Neural cell (in vitro differentiated cells): ENCODE results near the gene ATP2B1. TPM values are rescaled to one million over a fixed set of nuclear protein-coding genes. Genes with fewer than 3 reads are reported as not detected.

ENCODE experiments used
- H2AFZ ChIP-seq: fragments of 200-600, 300-800 bp; sonication (generic), shearing (Covaris generic); 2 replicates; pipeline ENCODE4 v1.6.0; 2014; ENCODE audit warnings: low read depth, mild to moderate bottlenecking, antibody characterized with exemption, low read length, moderate library complexity
- H3F3A ChIP-seq: fragments of 200-600 bp; shearing (Covaris generic); 2 replicates; pipeline ENCODE4 v1.6.1; 2016; ENCODE audit warnings: mild to moderate bottlenecking, moderate library complexity, mixed read lengths, antibody characterized with exemption, low read length; ENCODE audit not compliant: insufficient read depth, poor library complexity, severe bottlenecking
- H3K27ac ChIP-seq: fragments of 200-600, 300-800 bp; sonication (generic), shearing (Covaris generic); 2 replicates; pipeline ENCODE4 v1.5.1; 2014; ENCODE audit warnings: mild to moderate bottlenecking, low read length, moderate library complexity
- H3K27me3 ChIP-seq: fragments of 300-800, 200-600 bp; sonication (generic), shearing (Covaris generic); 2 replicates; pipeline ENCODE4 v1.6.0; 2014; ENCODE audit warnings: mild to moderate bottlenecking, low read depth, low read length, moderate library complexity; ENCODE audit not compliant: insufficient read depth
- H3K36me3 ChIP-seq: fragments of 300-800, 200-600 bp; sonication (generic), shearing (Covaris generic); 2 replicates; pipeline ENCODE4 v1.5.1; 2014; ENCODE audit warnings: mild to moderate bottlenecking, antibody characterized with exemption, low read length, moderate library complexity; ENCODE audit not compliant: insufficient read depth
- H3K4me2 ChIP-seq: fragments of 300-800, 200-600 bp; sonication (generic), shearing (Covaris generic); 2 replicates; pipeline ENCODE4 v1.6.0; 2014; ENCODE audit warnings: mild to moderate bottlenecking, low read length
- H3K4me3 ChIP-seq: fragments of 300-800, 200-600 bp; sonication (generic), shearing (Covaris generic); 2 replicates; pipeline ENCODE4 v1.5.1; 2014; ENCODE audit warnings: mild to moderate bottlenecking, low read length, moderate library complexity
- H3K79me2 ChIP-seq: fragments of 200-600 bp; shearing (Covaris generic); replicated peaks from 2 replicates; pipeline ENCODE4 v1.6.0; 2014; ENCODE audit warnings: mild to moderate bottlenecking, low read length, moderate library complexity; ENCODE audit not compliant: insufficient read depth
- H3K9ac ChIP-seq: fragments of 300-800, 200-600 bp; sonication (generic), shearing (Covaris generic); 2 replicates; pipeline ENCODE4 v1.6.1; 2016; ENCODE audit warnings: mild to moderate bottlenecking, low read length, mixed read lengths
- H3K9me2 ChIP-seq: fragments of 200-600 bp; shearing (Covaris generic); 2 replicates; pipeline ENCODE4 v1.6.1; 2016; ENCODE audit warnings: mild to moderate bottlenecking, low read length, mixed read lengths; ENCODE audit not compliant: insufficient read depth
- H3K9me3 ChIP-seq: fragments of 200-600, 300-800 bp; sonication (generic), shearing (Covaris generic); 2 replicates; pipeline ENCODE4 v1.6.1; 2016; ENCODE audit warnings: mild to moderate bottlenecking, mixed run types, low read length, moderate library complexity, mixed read lengths
- H4K20me1 ChIP-seq: fragments of 200-600 bp; shearing (Covaris generic); 2 replicates; pipeline ENCODE4 v1.6.1; 2016; ENCODE audit warnings: mild to moderate bottlenecking, mixed run types; ENCODE audit not compliant: insufficient read depth
- CTCF ChIP-seq: fragments of 450-650 bp; IDR thresholded peaks from 2 replicates; pipeline ENCODE4 v1.5.1; 2014; ENCODE audit warnings: antibody characterized with exemption, mild to moderate bottlenecking, moderate library complexity; ENCODE audit not compliant: poor library complexity, severe bottlenecking
- EP300 ChIP-seq: fragments of 450-650 bp; conservative IDR thresholded peaks from 2 replicates; pipeline ENCODE4 v1.6.1; 2014; ENCODE audit warnings: antibody characterized with exemption, mild to moderate bottlenecking, moderate library complexity; ENCODE audit not compliant: poor library complexity, severe bottlenecking
- EZH2 ChIP-seq: fragments of 200-600, 300-800 bp; shearing (Covaris generic), sonication (generic); IDR thresholded peaks from 2 replicates; pipeline ENCODE4 v1.6.1; 2014; ENCODE audit warnings: antibody characterized with exemption, low read length, borderline replicate concordance, mild to moderate bottlenecking; ENCODE audit not compliant: insufficient read depth, poor library complexity, severe bottlenecking
- MXI1 ChIP-seq: fragments of 450-650 bp; conservative IDR thresholded peaks from 2 replicates; pipeline ENCODE4 v1.6.1; 2014; ENCODE audit warnings: antibody characterized with exemption, mild to moderate bottlenecking; ENCODE audit not compliant: poor library complexity, severe bottlenecking
- POLR2AphosphoS5 ChIP-seq: IDR thresholded peaks from 2 replicates; pipeline ENCODE4 v1.6.1; 2012
- RAD21 ChIP-seq: fragments of 450-650 bp; conservative IDR thresholded peaks from 2 replicates; pipeline ENCODE4 v1.6.1; 2014; ENCODE audit warnings: antibody characterized with exemption, mild to moderate bottlenecking, moderate library complexity
- REST ChIP-seq: IDR thresholded peaks from 2 replicates; pipeline ENCODE4 v1.6.1; 2012; ENCODE audit warnings: borderline replicate concordance
- SMC3 ChIP-seq: fragments of 450-650 bp; conservative IDR thresholded peaks from 2 replicates; pipeline ENCODE4 v1.6.1; 2014; ENCODE audit warnings: antibody characterized with exemption, mild to moderate bottlenecking, moderate library complexity; ENCODE audit not compliant: poor library complexity
- TAF1 ChIP-seq: IDR thresholded peaks from 2 replicates; pipeline ENCODE4 v1.6.1; 2012; ENCODE audit warnings: low read depth
- polyA plus RNA-seq: library from polyadenylated mRNA; depleted of rRNA; stranded (reverse); fragments of >200 nt; gene quantifications from 2 replicates; pipeline ENCODE4 v1.2.3, GENCODE V29; 2014

ATP2B1 gene
- polyA plus RNA-seq, 1 donor from 2014 or later, result 139 TPM

DNA sequence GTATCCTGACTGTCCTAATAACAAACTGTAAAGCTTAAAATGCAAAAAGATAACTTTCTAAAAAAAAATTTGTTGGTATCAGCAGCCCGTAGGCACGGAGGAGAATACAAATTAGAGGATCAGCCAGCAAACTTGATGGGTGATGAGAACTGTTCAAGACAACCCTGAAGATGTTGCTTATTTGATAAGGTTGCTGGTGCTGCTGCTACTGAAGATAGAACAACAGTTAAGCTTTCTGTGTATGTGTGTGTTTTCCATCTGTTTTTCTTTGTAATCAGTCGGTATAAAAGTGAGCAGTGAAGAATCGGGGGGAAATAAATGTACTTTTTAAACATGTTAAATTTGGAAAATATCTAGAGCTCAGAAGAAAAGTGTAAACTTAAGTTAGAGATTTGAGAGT lies 115.4 kb downstream of the ATP2B1 start:
- H3K36me3 ChIP-seq, result no peaks in the 10 kb centered on the region
- H3K79me2 ChIP-seq, result no peaks in the 10 kb centered on the region
- H3F3A ChIP-seq, result no peaks in the 10 kb centered on the region
- no peak overlapping the region for H2AFZ ChIP-seq
- H3K4me3 ChIP-seq, result no peak overlapping the region
- no peaks in the 10 kb centered on the region for H3K27me3 ChIP-seq
- no peaks in the 10 kb centered on the region for H4K20me1 ChIP-seq
- no peak overlapping the region for H3K4me2 ChIP-seq
- no peaks in the 10 kb centered on the region for H3K9me3 ChIP-seq
- H3K9me2 ChIP-seq, result no peaks in the 10 kb centered on the region
- no peak overlapping the region for H3K27ac ChIP-seq
- H3K9ac ChIP-seq, result no peak overlapping the region
- no peak for TF ChIP-seq SMC3
- no peak for TF ChIP-seq TAF1
- TF ChIP-seq RAD21, result no peak
- TF ChIP-seq POLR2AphosphoS5, result no peak
- TF ChIP-seq REST, result no peak

DNA sequence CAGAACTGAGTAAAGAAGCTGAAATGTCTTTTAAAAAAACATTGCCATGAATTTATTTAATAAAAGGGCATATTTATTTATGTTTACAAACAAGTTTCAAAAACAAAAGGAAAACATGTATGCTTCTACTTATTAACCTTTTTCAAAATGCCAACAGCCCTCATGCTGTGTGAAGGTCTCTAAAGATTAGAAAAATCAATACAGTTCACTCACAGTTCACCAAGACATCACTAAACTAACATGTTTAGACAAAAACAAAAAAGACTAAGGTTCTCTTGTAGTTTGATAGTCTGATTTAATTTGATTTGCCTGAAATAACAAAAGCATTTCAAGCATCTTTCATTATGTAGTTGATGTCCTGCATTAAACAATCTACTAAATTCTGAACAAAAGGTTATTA lies 118.9 kb downstream of the ATP2B1 start:
- Histone ChIP-seq H3K9ac (no peak overlapping the region), H3K4me3 (no peak overlapping the region), H3F3A (no peaks in the 10 kb centered on the region), H3K27ac (no peak overlapping the region), H3K4me2 (no peak overlapping the region), H3K9me2 (no peaks in the 10 kb centered on the region), H3K79me2 (no peaks in the 10 kb centered on the region), H3K27me3 (no peaks in the 10 kb centered on the region), H4K20me1 (no peaks in the 10 kb centered on the region), H2AFZ (no peak overlapping the region), H3K9me3 (no peaks in the 10 kb centered on the region), H3K36me3 (no peaks in the 10 kb centered on the region)
- TF ChIP-seq TAF1 (no peak), SMC3 (no peak), CTCF (no peak), RAD21 (no peak), EZH2 (no peak), POLR2AphosphoS5 (no peak), MXI1 (no peak)

DNA sequence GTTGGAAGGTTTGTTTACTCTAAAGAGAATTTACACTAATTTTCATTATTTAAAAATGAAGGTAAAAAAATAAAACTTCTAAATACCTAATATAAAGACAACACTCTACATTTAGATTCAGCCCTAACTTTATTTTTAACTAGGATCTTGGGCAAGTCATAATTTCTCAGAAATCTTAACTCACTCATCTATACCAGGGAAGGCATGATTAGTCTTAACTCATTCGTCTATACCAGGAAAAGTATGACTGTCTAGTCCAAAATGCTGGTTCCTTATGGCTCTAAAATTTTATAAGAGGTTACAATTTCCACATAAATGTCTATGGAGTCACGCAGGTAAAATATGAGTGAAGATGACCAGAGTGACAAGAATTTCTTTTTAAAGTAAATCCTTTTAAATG lies 130.1 kb downstream of the ATP2B1 start:
- Histone ChIP-seq H3K4me3 (no peak overlapping the region), H2AFZ (no peak overlapping the region), H3K79me2 (no peaks in the 10 kb centered on the region), H3K4me2 (no peak overlapping the region), H3K27ac (no peak overlapping the region), H3K9me3 (no peaks in the 10 kb centered on the region), H3K27me3 (no peaks in the 10 kb centered on the region), H3K9ac (no peak overlapping the region), H3K9me2 (no peaks in the 10 kb centered on the region), H4K20me1 (no peaks in the 10 kb centered on the region), H3F3A (no peaks in the 10 kb centered on the region), H3K36me3 (no peaks in the 10 kb centered on the region)
- TF ChIP-seq REST, result no peak
- no peak for TF ChIP-seq TAF1
- no peak for TF ChIP-seq MXI1
- TF ChIP-seq EZH2, result no peak
- no peak for TF ChIP-seq RAD21
- no peak for TF ChIP-seq EP300
- no peak for TF ChIP-seq POLR2AphosphoS5
- TF ChIP-seq SMC3, result no peak
- no peak for TF ChIP-seq CTCF
